Tibial nerve (tissue), 4 donors: ENCODE measurements around the gene KAZN. TPM values are rescaled to one million over a fixed set of nuclear protein-coding genes. Genes with fewer than 3 reads are reported as not detected.

Source experiments
- DNase-seq, 2 donors: peaks; one replicate each; pipeline ENCODE4 v3.0.0-alpha.2; 2019; ENCODE audit warnings: low spot score in 2 of 2
- H3K27ac ChIP-seq, 4 donors: fragments of 200-600 bp; sonication (generic) in 3 of 4; one replicate each; pipeline ENCODE4 v1.5.1; 2017 to 2019; ENCODE audit warnings: mild to moderate bottlenecking in 1 of 4
- H3K27me3 ChIP-seq, 2 donors: fragments of 200-600 bp; sonication (generic) in 1 of 2; one replicate each; pipeline versions ENCODE4 v1.5.1 to v1.6.0; 2017 to 2019
- H3K36me3 ChIP-seq, 3 donors: fragments of 200-600 bp; sonication (generic); one replicate each; pipeline ENCODE4 v1.5.1; 2018 to 2019
- H3K4me1 ChIP-seq, 4 donors: fragments of 200-600 bp; sonication (generic) in 3 of 4; one replicate each; pipeline ENCODE4 v1.5.1; 2017 to 2019
- H3K4me3 ChIP-seq, 4 donors: fragments of 200-600 bp; sonication (generic) in 3 of 4; one replicate each; pipeline ENCODE4 v1.5.1; 2017 to 2019; ENCODE audit warnings: mild to moderate bottlenecking in 1 of 4, moderate library complexity in 1 of 4
- H3K9me3 ChIP-seq, 4 donors: fragments of 200-600 bp; sonication (generic) in 3 of 4; one replicate each; pipeline ENCODE4 v1.5.1; 2017 to 2019
- CTCF ChIP-seq, 5 experiments: fragments of 200-600 bp in 3 of 5; fragments of 450-650 bp in 2 of 5; sonication (generic) in 3 of 5; IDR thresholded peaks; one replicate each; pipeline ENCODE4 v1.5.1; 2016 to 2019; ENCODE audit warnings: antibody characterized with exemption in 5 of 5, mild to moderate bottlenecking in 3 of 5, moderate library complexity in 2 of 5
- EP300 ChIP-seq, 2 donors: sonication (generic); formaldehyde crosslinking; IDR thresholded peaks; one replicate each; pipeline ENCODE4 v1.6.1; 2017; ENCODE audit warnings: antibody characterized with exemption in 2 of 2, mild to moderate bottlenecking in 1 of 2
- POLR2A ChIP-seq, 2 donors: fragments of 450-650 bp; IDR thresholded peaks; one replicate each; pipeline ENCODE4 v1.6.1; 2017; ENCODE audit warnings: antibody characterized with exemption in 2 of 2, mild to moderate bottlenecking in 2 of 2, moderate library complexity in 2 of 2
- WGBS, 2 donors: methylation state at CpG; one replicate each; pipeline ENCODE4 v1.1.5; 2018; 5-methylcytosine and 5-hydroxymethylcytosine counted together
- total RNA-seq, 4 donors: library from RNA; depleted of rRNA; stranded (reverse); fragments of >200 nt; gene quantifications; one replicate each; pipeline ENCODE4 v1.1.0, GENCODE V29; 2016

The KAZN gene
- total RNA-seq, 4 donors from 2014 or later, result 16.0 to 29.2 (median 22.2) TPM

GRCh38 chr1:14631421-14631820, 32.9 kb downstream of the KAZN start:
- Histone ChIP-seq H3K4me3 (no peak overlapping the region), H3K27ac (no peak overlapping the region), H3K4me1 (peaks cover 0 to 23% (median 1%) of the 10 kb centered on the region in 4 donors), H3K9me3 (no peaks in the 10 kb centered on the region), H3K27me3 (no peaks in the 10 kb centered on the region), H3K36me3 (no peaks in the 10 kb centered on the region)
- 79 to 83% methylated on average over 10 of the region's 10 CpGs for whole genome bisulfite sequencing, 2 donors
- DNase-seq, result no peak
- TF ChIP-seq POLR2A (IDR thresholded peaks at IDR 0.05) (no peak), EP300 (IDR thresholded peaks at IDR 0.05) (no peak), CTCF (IDR thresholded peaks at IDR 0.05) (no peak)

- Histone ChIP-seq H3K36me3 (no peaks in the 10 kb centered on the region), H3K4me3 (no peak overlapping the region), H3K27ac (no peak overlapping the region), H3K4me1 (peaks cover 0 to 3% (median 0%) of the 10 kb centered on the region in 4 donors), H3K27me3 (no peaks in the 10 kb centered on the region), H3K9me3 (no peaks in the 10 kb centered on the region)
- 11 to 22% methylated on average over 5 of the region's 5 CpGs for WGBS, 2 donors
- no peak for TF ChIP-seq POLR2A (IDR thresholded peaks at IDR 0.05)
- no peak for TF ChIP-seq EP300 (IDR thresholded peaks at IDR 0.05)
- no peak for TF ChIP-seq CTCF (IDR thresholded peaks at IDR 0.05)
- no peak for DNase-seq
These were observed 36.0 kb downstream of the KAZN start for GRCh38 chr1:14634486-14634885.

GRCh38 chr1:14635421-14635820, 36.9 kb downstream of the KAZN start:
- DNase-seq, result no peak
- 93 to 95% methylated on average over 9 of the region's 9 CpGs for WGBS, 2 donors
- Histone ChIP-seq H3K27me3 (no peaks in the 10 kb centered on the region), H3K4me1 (peaks cover 0 to 3% (median 0%) of the 10 kb centered on the region in 4 donors), H3K27ac (no peak overlapping the region), H3K36me3 (no peaks in the 10 kb centered on the region), H3K9me3 (no peaks in the 10 kb centered on the region), H3K4me3 (no peak overlapping the region)
- no peak for TF ChIP-seq CTCF (IDR thresholded peaks at IDR 0.05)
- no peak for TF ChIP-seq EP300 (IDR thresholded peaks at IDR 0.05)
- no peak for TF ChIP-seq POLR2A (IDR thresholded peaks at IDR 0.05)

- H3K9me3 ChIP-seq, result no peaks in the 10 kb centered on the region
- no peak for DNase-seq
- WGBS, 2 donors, result 74% methylated on average over 9 of the region's 9 CpGs
- H3K4me1 ChIP-seq, result peaks cover 0 to 3% (median 0%) of the 10 kb centered on the region in 4 donors
- no peaks in the 10 kb centered on the region for H3K36me3 ChIP-seq
- no peak for TF ChIP-seq EP300 (IDR thresholded peaks at IDR 0.05)
- TF ChIP-seq CTCF (IDR thresholded peaks at IDR 0.05), result no peak
- no peak for TF ChIP-seq POLR2A (IDR thresholded peaks at IDR 0.05)
- H3K27ac ChIP-seq, result no peak overlapping the region
- no peak overlapping the region for H3K4me3 ChIP-seq
- H3K27me3 ChIP-seq, result no peaks in the 10 kb centered on the region
These were observed 38.6 kb downstream of the KAZN start for GRCh38 chr1:14636897-14637632.

- H3K36me3 ChIP-seq, result no peaks in the 10 kb centered on the region
- 81 to 82% methylated on average over 15 of the region's 15 CpGs for WGBS, 2 donors
- peaks cover 0 to 3% (median 0%) of the 10 kb centered on the region in 4 donors for H3K4me1 ChIP-seq
- no peaks in the 10 kb centered on the region for H3K27me3 ChIP-seq
- H3K4me3 ChIP-seq, result no peak overlapping the region
- no peak for DNase-seq
- H3K9me3 ChIP-seq, result peaks cover 0 to 16% (median 0%) of the 10 kb centered on the region in 4 donors
- no peak overlapping the region for H3K27ac ChIP-seq
- TF ChIP-seq EP300 (IDR thresholded peaks at IDR 0.05), result no peak
- TF ChIP-seq POLR2A (IDR thresholded peaks at IDR 0.05), result no peak
- TF ChIP-seq CTCF (IDR thresholded peaks at IDR 0.05), result no peak
These were observed 41.0 kb downstream of the KAZN start for GRCh38 chr1:14639291-14640050.
